Activated T-helper 2 cell treated with anti-CD3 and anti-CD28 coated beads, Interferon-gamma antibody, Interleukin-2, Interleukin-4, amounts not matched to agents 10 μg/mL and 5 μg/mL and 100 μg/mL, durations not matched to agents 14 hours and 24 hours and 36 hours (primary cell): ENCODE data around the gene GCLC. TPM values are rescaled to one million over a fixed set of nuclear protein-coding genes. Genes with fewer than 3 reads are reported as not detected.
"Not testable (repeated sequence)": the region's sequence is repeated elsewhere in the genome, so short reads cannot be mapped to it uniquely, and the experiment has no call there.

Experiments
- DNase-seq: peaks from one replicate; pipeline ENCODE4 v3.0.0; 2021; ENCODE audit warnings: low spot score
- H3K27ac Mint-ChIP-seq: one replicate; pipeline ENCODE4 v1.8.0; 2021; ENCODE audit warnings: mixed read lengths
- H3K27me3 Mint-ChIP-seq: one replicate; pipeline ENCODE4 v1.8.0; 2021; ENCODE audit warnings: low read depth, mixed read lengths
- H3K36me3 Mint-ChIP-seq: one replicate; pipeline ENCODE4 v1.8.0; 2021; ENCODE audit warnings: low read depth, mixed read lengths
- H3K4me1 Mint-ChIP-seq: one replicate; pipeline ENCODE4 v1.8.0; 2021; ENCODE audit warnings: low read depth, mixed read lengths
- H3K4me3 Mint-ChIP-seq: one replicate; pipeline ENCODE4 v1.8.0; 2021; ENCODE audit warnings: low read depth, mild to moderate bottlenecking, moderate library complexity, mixed read lengths
- H3K9me3 Mint-ChIP-seq: one replicate; pipeline ENCODE4 v1.8.0; 2021; ENCODE audit warnings: mixed read lengths
- intact Hi-C: fragments of 100-400 bp; cut with micrococcal nuclease; formaldehyde crosslinking; loops from one replicate; pipeline ENCODE4 v1.15.1; 2023
- total RNA-seq: library from RNA; stranded (reverse); gene quantifications from 2 replicates; pipeline ENCODE4 v1.2.3, GENCODE V29; 2022

Gene GCLC
- total RNA-seq, 1 donor from 2014 or later, result 26.9 TPM

GRCh38 chr6:53579338-53579737, 34.4 kb upstream of the GCLC start:
- Mint-ChIP-seq H3K4me3 (no peak overlapping the region), H3K27me3 (no peaks in the 10 kb centered on the region), H3K4me1 (peaks cover 5% of the 10 kb centered on the region), H3K9me3 (no peaks in the 10 kb centered on the region), H3K36me3 (no peaks in the 10 kb centered on the region), H3K27ac (no peak overlapping the region)
- DNase-seq, result no peak
- intact Hi-C loops, result no loop called here

- H3K27me3 Mint-ChIP-seq, result no peaks in the 10 kb centered on the region
- peaks cover 5% of the 10 kb centered on the region for H3K4me1 Mint-ChIP-seq
- no peaks in the 10 kb centered on the region for H3K9me3 Mint-ChIP-seq
- no peak for DNase-seq
- H3K4me3 Mint-ChIP-seq, result no peak overlapping the region
- H3K36me3 Mint-ChIP-seq, result no peaks in the 10 kb centered on the region
- H3K27ac Mint-ChIP-seq, result no peak overlapping the region
- intact Hi-C loops, result no loop called here
These were observed 33.5 kb upstream of the GCLC start for GRCh38 chr6:53578371-53578770.

- Mint-ChIP-seq H3K36me3 (no peaks in the 10 kb centered on the region), H3K4me3 (no peak overlapping the region), H3K27ac (no peak overlapping the region), H3K4me1 (peaks cover 5% of the 10 kb centered on the region), H3K27me3 (no peaks in the 10 kb centered on the region), H3K9me3 (no peaks in the 10 kb centered on the region)
- intact Hi-C loops, result no loop called here
- DNase-seq, result no peak
These were observed 28.4 kb upstream of the GCLC start for GRCh38 chr6:53573299-53573698.

GRCh38 chr6:53572379-53572778, 27.5 kb upstream of the GCLC start:
- DNase-seq, H3K27me3 Mint-ChIP-seq, H3K9me3 Mint-ChIP-seq, intact Hi-C loops, H3K27ac Mint-ChIP-seq, H3K4me3 Mint-ChIP-seq, H3K4me1 Mint-ChIP-seq, H3K36me3 Mint-ChIP-seq: not testable (repeated sequence)

GRCh38 chr6:53568776-53569616, 24.1 kb upstream of the GCLC start:
- Mint-ChIP-seq H3K9me3 (no peaks in the 10 kb centered on the region), H3K4me3 (no peak overlapping the region), H3K27me3 (peaks cover 20% of the 10 kb centered on the region), H3K4me1 (peaks cover 5% of the 10 kb centered on the region), H3K27ac (no peak overlapping the region), H3K36me3 (no peaks in the 10 kb centered on the region)
- no peak for DNase-seq
- intact Hi-C loops, result no loop called here

- no peaks in the 10 kb centered on the region for H3K9me3 Mint-ChIP-seq
- no peaks in the 10 kb centered on the region for H3K36me3 Mint-ChIP-seq
- intact Hi-C loops, result no loop called here
- H3K27ac Mint-ChIP-seq, result no peak overlapping the region
- peaks cover 3% of the 10 kb centered on the region for H3K4me1 Mint-ChIP-seq
- H3K27me3 Mint-ChIP-seq, result peaks cover 20% of the 10 kb centered on the region
- H3K4me3 Mint-ChIP-seq, result no peak overlapping the region
- DNase-seq, result no peak
These were observed 22.8 kb upstream of the GCLC start for GRCh38 chr6:53567701-53568100.

- Mint-ChIP-seq H3K4me3 (no peak overlapping the region), H3K9me3 (peaks cover 3% of the 10 kb centered on the region), H3K4me1 (peaks cover 3% of the 10 kb centered on the region), H3K27ac (no peak overlapping the region), H3K27me3 (peaks cover 25% of the 10 kb centered on the region), H3K36me3 (no peaks in the 10 kb centered on the region)
- DNase-seq, result no peak
- intact Hi-C loops, result no loop called here
These were observed 21.9 kb upstream of the GCLC start for GRCh38 chr6:53566755-53567154.

- Mint-ChIP-seq H3K4me3 (no peak overlapping the region), H3K36me3 (no peaks in the 10 kb centered on the region), H3K27ac (no peak overlapping the region), H3K9me3 (peaks cover 9% of the 10 kb centered on the region), H3K27me3 (peaks cover 27% of the 10 kb centered on the region), H3K4me1 (peaks cover 3% of the 10 kb centered on the region)
- no peak for DNase-seq
- intact Hi-C loops, result no loop called here
These were observed 21.0 kb upstream of the GCLC start for GRCh38 chr6:53565886-53566285.

GRCh38 chr6:53564401-53565065, 19.6 kb upstream of the GCLC start:
- H3K27me3 Mint-ChIP-seq, result peaks cover 27% of the 10 kb centered on the region
- H3K9me3 Mint-ChIP-seq, result peaks cover 18% of the 10 kb centered on the region
- no peak for DNase-seq
- intact Hi-C loops, result no loop called here
- no peak overlapping the region for H3K27ac Mint-ChIP-seq
- H3K4me1 Mint-ChIP-seq, result peaks cover 3% of the 10 kb centered on the region
- no peak overlapping the region for H3K4me3 Mint-ChIP-seq
- peaks cover 3% of the 10 kb centered on the region for H3K36me3 Mint-ChIP-seq

GRCh38 chr6:53556986-53557715, 12.2 kb upstream of the GCLC start:
- intact Hi-C loops, result no loop called here

GRCh38 chr6:53553600-53553999, 8.7 kb upstream of the GCLC start:
- H3K36me3 Mint-ChIP-seq, H3K4me3 Mint-ChIP-seq, H3K4me1 Mint-ChIP-seq, intact Hi-C loops, H3K27me3 Mint-ChIP-seq, H3K27ac Mint-ChIP-seq, DNase-seq: not testable (repeated sequence)
- H3K9me3 Mint-ChIP-seq, result peaks cover 12% of the 10 kb centered on the region

More at GRCh38 chr6:53556986-53557715, 12.2 kb upstream of the GCLC start:
- Mint-ChIP-seq H3K27ac (no peak overlapping the region), H3K36me3 (peaks cover 3% of the 10 kb centered on the region), H3K27me3 (peaks cover 4% of the 10 kb centered on the region), H3K4me1 (no peaks in the 10 kb centered on the region), H3K4me3 (no peak overlapping the region), H3K9me3 (peaks cover 35% of the 10 kb centered on the region)
- no peak for DNase-seq

- H3K9me3 Mint-ChIP-seq, H3K27ac Mint-ChIP-seq, intact Hi-C loops, H3K27me3 Mint-ChIP-seq, H3K4me3 Mint-ChIP-seq, H3K36me3 Mint-ChIP-seq, DNase-seq: not testable (repeated sequence)
- H3K4me1 Mint-ChIP-seq, result peaks cover 13% of the 10 kb centered on the region
These were observed 6.8 kb upstream of the GCLC start for GRCh38 chr6:53551681-53552080.
